GM19452 (cell line): ENCODE results near the gene RPUSD1.
"Not testable (repeated sequence)": the region's sequence is repeated elsewhere in the genome, so short reads cannot be mapped to it uniquely, and the experiment has no call there.

Experiments
- ATAC-seq: cut with Tn5 transposase; IDR thresholded peaks from one replicate; pipeline ENCODE4 v1.9.1; 2021; ENCODE audit not compliant: unreplicated experiment

RPUSD1 gene

DNA sequence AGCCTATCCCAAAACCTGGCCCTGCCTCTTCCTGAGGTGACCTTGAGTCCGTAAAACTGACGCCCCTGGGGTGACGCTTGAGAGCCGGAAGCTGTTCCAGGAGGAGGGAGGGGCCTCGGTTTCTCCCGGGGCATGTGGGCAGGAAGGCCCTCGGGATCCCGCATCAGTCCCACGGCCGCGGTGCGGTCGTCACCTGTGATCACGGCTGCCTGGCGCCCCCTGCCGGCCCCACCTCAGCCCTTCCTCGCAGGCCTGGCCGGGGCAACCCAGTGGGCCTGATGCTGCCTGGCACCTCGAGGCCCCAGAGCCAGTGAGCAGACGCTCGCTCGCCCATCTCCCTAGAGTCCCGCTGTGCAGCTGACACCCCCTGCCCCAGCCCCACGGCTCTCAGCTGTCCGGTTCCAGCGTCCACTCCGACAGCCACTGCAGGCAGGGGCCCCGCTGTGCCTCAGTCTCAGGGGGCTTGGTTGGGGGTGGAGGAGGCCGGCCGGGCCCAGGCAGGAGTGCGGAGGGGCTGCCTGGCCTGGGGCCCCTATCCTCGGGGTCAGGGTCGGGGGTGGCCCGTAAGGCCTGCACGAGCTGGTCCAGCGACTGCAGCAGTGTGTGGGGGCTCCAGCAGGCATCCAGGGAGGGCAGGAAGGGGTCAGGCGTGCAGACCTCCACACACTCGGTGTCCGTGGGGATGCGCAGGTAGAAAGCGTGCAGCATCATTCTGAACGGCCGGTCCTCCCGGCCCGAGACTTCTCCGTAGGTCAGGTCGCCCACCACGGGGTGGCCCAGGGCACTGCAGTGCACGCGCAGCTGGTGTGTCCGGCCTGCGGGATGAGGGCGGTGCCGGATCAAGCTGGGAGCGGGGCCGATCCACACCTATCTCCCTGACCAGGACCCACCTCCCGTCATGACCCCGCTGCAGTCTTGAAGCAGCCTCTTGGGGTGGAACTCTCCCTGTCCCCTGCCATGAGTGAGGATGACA is 2.3 kb downstream of the RPUSD1 start:
- ATAC-seq = no peak

DNA sequence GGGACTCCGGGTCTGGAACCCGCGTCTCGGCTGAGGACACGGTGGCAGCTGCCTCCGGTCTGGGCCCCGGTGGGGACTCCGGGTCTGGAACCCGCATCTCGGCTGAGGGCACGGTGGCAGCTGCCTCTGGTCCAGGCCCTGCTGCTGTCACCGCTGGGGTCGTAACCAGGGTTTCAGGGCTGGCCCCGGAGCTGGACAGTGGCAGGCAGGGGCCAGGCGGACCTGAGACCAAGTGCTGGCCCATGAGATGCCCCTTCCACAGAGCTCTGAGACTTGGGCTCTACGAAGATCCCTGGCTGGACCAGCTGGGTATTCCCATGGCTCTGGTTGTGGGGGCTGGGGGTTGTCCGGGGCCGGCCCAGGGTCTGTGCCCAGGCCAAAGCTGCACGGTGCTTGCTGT is 3.8 kb downstream of the RPUSD1 start:
- no peak for ATAC-seq

DNA sequence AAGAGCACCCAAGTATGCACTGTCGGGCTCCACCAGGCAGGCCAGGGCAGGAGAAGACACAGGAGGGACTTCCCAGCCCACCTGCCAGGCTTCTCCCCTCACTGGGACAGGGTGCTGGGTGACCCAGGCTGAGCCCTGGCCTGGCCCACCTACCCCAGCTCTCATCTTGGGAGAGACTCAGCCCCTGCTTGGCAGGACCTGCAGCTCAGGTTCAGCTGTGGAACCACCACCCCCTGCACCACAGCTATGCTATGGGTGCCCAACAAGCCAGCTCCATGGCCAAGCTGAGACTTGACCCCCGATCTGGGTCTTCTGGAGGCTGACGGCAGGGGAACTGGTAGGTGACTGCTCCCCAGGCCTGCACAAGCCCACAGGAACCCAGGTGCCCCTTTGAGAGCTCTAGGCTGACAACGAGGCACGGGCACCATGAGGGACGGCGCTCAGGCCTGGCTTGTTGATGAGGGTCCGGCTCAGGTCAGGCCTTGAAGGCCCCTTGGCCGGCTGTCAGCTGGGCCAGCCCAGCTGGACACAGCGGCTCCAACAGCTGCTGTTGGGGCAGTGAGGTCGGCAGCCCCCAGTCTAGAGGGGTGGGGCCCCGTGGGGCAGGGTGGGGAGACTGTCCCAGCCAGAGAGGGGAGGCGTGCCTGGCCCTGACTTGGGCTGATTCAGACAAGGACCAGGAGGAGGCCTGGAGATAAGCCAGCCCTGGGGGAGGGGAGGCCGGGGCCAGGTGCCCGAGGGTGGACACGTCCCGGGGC is 4.6 kb downstream of the RPUSD1 start:
- ATAC-seq = no peak

DNA sequence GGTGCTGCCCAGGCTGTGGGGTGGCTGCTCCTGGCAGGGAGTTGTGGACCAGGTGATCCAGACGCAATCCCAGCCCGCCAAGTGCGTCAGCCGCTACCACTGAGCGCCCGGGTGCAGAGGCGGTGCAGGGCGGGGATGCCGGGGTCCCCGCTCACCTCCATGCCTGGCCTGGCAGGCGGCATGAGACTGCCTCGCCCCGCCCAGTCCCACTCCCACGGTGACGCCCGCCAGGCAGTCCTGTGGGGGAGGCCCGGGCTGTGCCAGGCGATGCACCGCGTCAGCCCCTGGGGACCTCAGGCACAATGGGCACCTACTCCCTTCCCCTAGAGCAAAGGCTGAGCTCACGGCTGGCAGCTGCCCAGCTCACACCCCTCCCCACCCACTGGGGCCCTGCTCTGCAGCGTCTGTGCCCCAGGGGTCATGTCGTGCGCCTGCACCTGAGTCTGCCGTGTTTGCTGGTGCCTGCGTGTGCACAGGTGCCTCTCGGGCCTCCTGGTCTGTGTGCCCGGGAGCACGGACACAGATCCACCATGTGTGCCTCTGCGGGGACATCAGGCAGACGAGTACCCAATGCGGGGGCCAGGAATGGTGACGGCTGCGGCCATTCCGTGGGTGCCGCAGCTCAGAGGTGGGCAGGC is 5.3 kb downstream of the RPUSD1 start:
- ATAC-seq = no peak

DNA sequence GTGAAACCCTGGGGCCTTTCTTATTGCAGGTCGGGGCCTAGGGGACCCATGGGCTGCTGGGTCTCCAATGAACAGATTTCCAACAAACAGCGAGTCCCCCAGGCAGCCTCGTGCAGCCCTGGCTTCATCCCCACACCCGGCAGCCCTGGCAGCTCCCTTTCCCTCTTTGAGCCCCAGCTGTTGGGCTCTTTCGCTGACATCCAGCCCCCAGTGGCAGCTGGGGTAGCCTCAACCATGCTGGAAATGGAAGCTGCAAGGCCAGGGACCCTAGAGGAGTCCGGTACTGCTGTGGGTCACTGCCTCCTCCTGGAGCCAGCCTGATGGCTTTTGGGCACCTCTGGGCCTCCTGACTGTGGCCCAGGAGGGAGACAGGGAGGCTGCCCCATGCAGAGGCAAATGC is 5.9 kb downstream of the RPUSD1 start:
- ATAC-seq = no peak

DNA sequence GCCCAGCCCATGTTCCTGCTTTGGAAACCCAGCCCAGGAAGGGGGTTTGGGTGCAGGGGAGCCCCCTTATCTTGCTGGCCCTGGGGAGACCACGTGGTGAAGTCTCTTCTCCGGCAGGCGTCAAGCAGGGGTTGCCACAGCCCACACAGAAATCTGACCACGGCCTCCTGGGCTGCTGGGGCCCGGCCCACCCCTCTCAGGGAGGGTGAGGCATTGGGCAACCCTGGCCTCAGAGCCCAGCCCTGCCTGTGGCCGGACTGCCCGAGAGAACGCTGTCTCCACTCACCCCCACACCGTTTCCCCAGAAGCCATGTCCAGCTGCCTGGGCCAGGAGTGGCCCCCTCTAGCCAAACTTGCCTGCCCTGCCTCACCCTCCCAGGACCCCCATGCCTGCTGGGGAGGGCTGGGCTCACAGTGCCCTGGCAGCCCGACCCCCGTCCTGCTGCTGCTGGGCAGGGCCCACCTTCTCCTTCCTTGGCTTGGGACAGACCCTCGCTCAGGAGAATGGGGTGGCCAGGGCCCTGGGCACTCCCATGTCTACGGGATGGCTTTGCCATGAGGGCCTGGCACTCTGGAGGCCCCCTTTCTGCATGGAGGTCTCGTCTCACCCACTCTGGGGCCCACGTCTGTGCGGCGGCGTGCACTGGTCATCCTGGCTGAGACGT is 6.7 kb downstream of the RPUSD1 start:
- no peak for ATAC-seq

DNA sequence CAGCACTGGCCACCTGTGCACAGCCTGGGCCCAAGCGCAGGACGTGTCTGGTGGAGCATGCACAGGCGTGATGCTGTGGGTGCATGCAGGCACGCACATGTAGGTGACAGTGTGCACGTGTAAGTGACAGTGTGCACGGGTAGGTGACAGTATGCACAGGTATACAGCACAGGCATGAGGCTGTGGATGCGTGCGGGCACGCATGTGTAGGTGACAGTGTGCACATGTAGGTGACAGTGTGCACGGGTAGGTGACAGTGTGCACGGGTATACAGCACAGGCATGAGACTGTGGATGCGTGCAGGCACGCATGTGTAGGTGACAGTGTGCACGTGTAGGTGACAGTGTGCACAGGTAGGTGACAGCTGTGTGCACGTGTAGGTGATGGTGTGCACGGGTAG is 7.9 kb downstream of the RPUSD1 start:
- ATAC-seq = no peak

DNA sequence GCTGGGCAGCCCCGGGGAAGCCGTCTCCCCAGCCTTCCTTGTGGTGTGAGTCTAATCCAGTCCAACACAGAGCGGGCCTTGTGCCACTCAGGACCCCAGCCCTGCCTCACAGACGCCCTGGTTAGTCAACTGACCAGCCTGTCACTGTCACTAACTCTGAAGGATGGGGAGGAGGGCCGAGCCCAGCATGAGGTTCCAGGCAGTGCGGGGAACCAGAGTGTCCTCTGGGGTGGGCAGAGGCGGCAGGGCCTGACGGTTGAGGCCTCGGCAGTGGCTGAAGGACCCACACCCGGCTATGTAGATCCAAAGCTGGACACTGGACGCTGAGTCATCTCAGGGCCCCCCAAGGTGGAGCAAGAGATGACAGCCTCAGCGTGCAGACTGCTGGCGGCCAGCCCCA is 8.6 kb downstream of the RPUSD1 start:
- ATAC-seq = no peak

DNA sequence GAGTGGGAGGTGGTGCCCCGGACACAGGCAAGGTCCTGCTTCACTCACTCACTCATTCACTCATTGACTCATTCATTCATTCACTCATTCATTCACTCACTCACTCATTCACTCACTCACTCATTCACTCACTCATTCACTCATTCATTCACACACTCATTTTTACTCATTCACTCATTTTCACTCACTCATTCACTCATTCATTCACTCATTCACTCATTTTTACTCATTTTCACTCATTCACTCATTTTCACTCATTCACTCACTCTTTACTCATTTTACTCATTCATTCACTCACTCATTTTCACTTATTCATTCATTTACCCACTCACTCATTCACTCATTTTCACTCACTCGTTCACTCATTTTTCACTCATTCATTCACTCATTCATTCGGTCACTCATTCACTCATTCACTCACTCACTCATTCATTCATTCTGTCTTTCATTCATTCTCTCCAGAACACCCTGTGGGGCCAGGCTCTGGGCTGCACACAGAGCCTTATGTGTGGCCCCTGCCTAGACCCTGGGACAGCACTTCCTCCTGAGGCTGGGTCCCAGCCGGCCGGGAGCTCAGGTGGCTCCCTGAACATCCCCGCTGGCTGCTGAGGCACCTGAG is 9.2 kb downstream of the RPUSD1 start:
- no peak for ATAC-seq

DNA sequence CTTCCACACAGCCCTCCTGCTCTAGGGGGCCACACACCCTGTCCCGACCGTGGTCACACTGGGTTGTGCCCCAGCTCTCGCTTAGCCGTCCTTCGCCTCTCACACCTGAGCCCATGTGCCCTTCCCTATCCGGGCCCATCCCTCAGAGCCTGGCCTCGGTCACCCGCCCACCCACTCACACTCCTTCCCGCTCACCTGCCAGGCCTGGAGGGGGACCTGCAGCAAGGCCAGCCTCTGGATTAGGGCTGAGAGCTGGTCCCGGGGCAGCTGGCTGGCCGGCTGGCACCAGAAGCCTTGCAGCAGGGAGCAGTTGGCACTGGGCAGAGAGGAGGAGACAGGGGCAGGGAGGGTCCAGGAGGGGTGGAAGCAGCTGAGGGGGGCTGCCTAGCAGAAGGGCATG is 9.7 kb downstream of the RPUSD1 start:
- no peak for ATAC-seq

DNA sequence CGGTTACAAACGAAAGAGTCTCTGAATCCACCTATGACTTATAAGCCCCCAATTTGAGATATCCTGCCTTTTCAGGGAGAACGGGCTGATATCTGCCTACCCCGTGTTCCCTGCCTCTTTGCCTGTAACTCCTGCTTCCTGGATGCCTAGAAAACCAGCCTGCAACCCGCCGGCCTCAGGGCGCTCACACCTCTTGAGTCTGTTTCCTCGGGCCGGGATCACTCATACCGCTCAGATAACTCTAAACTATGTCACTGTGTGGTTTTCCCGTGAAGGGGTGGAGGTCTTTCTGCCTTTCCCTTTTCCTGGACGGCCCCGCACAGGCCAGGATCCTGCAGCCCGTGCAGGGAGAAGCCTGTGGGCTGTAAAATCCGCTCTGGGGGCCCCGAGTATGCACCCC is 10.4 kb downstream of the RPUSD1 start:
- ATAC-seq = no peak

DNA sequence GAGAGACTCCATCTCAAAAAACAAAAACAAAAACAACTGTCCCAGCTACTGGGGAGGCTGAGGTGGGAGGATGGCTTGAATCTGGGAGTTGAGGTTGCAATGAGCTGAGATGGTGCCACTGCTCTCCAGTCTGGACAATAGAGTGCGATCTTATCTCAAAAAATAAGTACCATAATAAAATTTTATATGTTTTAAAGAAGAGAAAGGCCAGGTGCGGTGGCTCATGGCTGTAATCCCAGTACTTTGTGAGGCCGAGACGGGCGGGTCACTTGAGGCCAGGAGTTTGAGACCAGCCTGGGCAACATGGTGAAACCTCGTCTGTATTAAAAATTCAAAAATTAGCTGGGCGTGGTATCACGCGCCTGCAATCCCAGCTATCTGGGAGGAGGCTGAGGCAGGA is 11.4 kb downstream of the RPUSD1 start:
- ATAC-seq = no peak

DNA sequence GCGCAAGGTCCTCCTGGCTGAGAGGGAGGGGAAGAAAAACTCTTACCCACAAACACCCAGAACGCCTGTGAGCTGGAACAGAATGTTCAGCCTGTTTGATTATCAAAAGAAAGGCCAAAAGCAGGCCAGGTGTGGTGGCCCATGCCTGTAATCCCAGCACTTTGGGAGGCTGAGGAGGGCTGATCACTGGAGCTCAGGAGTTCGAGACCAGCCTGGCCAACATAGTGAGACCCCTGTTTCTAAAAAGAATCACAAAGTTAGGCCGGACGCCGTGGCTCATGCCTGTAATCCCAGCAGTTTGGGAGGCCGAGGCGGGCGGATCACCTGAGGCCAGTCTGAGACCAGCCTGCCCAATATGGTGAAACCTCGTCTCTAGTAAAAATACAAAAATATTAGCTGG is 11.9 kb downstream of the RPUSD1 start:
- ATAC-seq = not testable (repeated sequence)

DNA sequence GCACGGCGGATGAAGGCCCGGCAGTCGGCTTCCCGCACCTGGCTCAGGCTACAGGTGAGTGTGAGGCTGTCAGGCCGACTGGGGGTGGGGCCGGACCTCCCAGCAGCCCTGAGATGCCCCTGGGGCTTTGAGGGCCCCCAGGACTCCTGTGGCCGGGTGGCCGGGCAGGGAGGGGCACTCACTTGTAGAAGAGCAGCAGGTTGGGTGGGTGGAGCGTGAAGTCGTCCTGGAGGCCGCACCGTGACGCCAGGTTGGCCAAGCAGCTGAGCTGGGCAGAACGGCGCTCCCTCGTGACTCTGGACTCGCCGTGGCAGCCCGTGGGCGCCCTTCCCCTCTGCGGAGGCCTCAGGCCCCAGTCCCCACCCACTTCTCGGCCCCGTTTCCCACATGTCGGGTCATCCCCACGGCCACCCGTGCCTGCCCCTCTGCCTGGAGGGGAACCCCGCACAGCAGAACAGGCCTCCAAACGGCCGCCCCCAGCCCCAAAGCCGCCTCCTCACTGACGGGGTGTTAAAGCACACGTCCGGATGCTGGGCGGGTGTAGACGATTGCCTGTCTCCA is 12.9 kb downstream of the RPUSD1 start:
- ATAC-seq = no peak

DNA sequence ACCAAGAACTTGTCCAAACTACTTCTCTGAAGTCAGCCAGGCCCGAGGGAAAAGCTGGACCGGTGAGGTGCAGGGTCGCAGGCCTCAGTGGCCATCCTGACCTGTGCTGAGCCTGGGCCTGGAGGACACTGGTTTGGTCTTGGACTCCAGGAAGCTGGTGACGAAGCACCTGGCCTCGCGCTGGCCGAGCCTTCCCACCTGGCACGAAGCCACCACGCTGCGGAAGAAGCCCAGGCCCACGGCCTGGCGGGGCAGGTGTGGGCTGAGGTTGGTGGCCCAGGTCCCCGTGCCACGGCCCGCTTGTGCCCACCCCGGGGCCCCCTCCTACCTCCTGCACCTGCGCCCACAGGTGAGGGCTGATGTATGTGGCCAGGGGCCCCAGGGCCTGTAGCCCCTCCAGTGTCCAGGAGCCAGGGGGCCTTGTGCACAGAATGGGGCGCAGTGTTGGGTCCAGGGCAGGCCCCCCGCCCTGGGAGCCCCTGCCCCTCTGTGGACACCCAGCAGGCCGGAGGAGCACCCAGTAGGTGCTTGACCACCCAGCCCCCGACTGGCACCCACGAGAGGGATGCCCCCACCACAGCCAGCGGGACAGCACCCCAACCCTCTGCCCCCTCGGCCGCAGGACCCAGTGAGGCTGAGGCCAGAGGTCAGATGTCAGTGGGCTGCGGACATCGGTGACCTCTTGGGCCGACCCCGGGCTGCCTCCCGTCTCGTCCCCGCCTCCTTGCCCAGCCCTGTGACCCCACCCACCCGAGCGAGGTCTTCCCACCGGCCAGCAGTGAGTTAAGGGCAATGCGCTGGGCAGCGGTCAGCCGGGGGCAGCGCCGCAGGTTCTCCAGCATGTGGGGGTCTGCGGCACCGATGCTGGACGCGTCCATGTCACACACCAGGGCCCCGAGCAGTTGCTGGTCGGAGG is 13.8 kb downstream of the RPUSD1 start:
- no peak for ATAC-seq

DNA sequence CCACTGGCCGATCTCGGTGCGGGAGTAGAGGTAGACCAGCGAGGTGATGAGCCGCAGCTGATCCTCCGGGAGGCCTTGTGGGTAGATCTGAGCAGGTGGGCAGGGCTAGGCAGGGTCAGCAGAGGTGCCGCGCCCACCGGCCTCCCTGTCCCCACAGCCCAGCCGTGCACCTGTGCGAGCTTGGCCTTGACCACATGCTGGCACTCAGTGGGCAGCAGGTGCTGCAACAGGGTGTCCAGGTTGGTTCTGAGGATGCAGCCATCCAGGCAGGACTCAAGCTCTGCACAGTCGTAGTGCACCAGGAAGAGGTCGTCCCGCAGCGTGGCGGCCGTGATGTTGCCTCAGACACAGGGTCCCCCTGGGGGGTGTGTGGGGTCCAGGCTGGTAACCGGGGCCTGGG is 15.2 kb downstream of the RPUSD1 start:
- ATAC-seq = no peak

DNA sequence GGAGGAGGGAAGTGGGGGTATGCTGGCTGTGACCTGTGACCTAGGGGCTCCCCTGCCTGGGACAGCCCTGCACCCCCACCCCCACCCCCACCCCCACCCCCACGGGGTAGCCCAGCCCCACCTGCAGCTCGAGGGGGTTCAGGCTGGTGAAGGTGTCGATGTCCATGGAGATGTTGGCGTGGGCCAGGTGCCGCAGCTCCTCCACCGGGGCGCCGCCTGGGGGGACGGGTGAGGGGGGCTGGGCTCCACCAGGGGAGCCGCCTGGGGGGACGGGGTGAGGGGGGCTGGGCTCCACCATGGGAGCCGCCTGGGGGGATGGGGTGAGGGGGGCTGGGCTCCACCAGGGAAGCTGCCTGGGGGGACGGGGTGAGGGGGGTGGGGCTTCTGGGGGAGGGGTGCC is 17.8 kb downstream of the RPUSD1 start:
- no peak for ATAC-seq

DNA sequence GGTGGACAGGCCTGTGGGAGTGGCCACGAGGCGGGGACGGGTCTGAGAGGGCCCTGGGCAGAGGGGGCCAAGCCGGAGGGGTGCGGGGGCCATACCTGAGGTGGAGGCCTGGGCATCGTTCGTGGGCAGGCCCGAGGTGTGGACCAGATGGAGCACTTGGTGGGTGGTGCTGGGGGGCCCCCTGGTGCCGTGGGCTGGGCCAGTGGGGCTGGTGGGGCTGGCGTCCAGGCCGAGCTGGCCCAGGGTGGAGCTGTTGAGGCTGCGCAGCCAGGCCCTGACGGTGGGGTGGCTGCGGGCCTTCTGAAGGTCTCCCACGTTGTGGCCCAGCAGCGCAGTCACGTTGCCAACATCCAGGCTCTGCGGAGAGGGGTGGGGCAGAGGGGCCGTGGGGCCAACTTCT is 18.2 kb downstream of the RPUSD1 start:
- ATAC-seq = no peak

DNA sequence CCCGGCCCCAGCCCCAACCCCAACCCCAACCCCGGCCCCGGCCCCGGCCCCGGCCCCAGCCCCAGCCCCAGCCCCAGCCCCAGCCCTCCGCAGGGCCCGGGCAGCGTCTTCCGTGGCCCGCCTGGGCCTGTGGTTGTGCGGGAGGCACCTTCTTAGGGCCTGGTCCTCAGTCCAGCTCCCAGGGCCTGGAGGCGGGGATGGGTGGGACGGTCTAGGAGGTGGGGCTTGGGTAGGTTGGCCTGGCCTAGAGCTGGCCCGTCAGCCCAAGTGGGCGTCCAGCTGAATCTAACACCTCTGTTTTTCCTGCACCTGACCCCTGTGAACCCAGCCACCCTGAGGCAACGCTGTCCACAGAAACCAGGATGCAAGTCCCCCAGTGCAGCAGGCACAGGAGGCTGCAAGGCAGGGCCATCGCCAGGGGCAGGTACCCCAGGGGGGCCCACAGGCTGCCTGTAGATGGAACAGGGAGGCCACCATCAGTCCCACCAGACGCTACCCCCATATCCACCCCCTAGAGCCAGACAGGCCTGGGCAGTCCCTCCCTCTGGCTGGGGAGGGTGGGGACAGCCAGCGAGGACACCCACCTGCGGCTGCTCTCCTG is 18.9 kb downstream of the RPUSD1 start:
- no peak for ATAC-seq
